Measurements from ENCODE around the gene DCC.

- TF ChIP-seq EZH2 (IDR thresholded peaks at IDR 0.05; ENCODE audit: insufficient read depth, poor library complexity, severe bottlenecking) (no peak), EZH2phosphoT487 (IDR thresholded peaks at IDR 0.05; ENCODE audit: insufficient read depth, low read depth) (no peak)
These were observed 407.0 kb downstream of the DCC start for GRCh38 chr18:52746986-52747385.
